Nephron (organoid): ENCODE measurements around the gene CSMD2.
"Not testable (repeated sequence)": the region's sequence is repeated elsewhere in the genome, so short reads cannot be mapped to it uniquely, and the experiment has no call there.

Source experiments
- H3K27ac Mint-ChIP-seq, 3 experiments: 2 replicates each; pipeline ENCODE4 v1.8.0; 2020; ENCODE audit warnings: mixed read lengths in 3 of 3, mild to moderate bottlenecking in 2 of 3, moderate library complexity in 1 of 3
- H3K27me3 Mint-ChIP-seq: 2 replicates; pipeline ENCODE4 v1.8.0; 2021; ENCODE audit warnings: low read depth, mild to moderate bottlenecking, moderate library complexity, mixed read lengths
- H3K36me3 Mint-ChIP-seq: 2 replicates; pipeline ENCODE4 v1.8.0; 2020; ENCODE audit warnings: low read depth, mixed read lengths
- H3K4me1 Mint-ChIP-seq: 2 replicates; pipeline ENCODE4 v1.8.0; 2020; ENCODE audit warnings: mixed read lengths
- H3K4me3 Mint-ChIP-seq, 3 experiments: 2 replicates each; pipeline ENCODE4 v1.8.0; 2020; ENCODE audit warnings: mild to moderate bottlenecking in 3 of 3, mixed read lengths in 3 of 3, moderate library complexity in 2 of 3
- H3K9me3 Mint-ChIP-seq: 2 replicates; pipeline ENCODE4 v1.8.0; 2020; ENCODE audit warnings: mixed read lengths
- TF ChIP-seq, protein P1 (sequence below), 3 experiments: fragments of 200-600 bp; sonication (generic); IDR thresholded peaks; one replicate each; pipeline ENCODE4 v1.5.0; 2021; ENCODE audit warnings: antibody characterized with exemption in 3 of 3; ENCODE audit not compliant: unreplicated experiment in 3 of 3

Gene CSMD2

DNA sequence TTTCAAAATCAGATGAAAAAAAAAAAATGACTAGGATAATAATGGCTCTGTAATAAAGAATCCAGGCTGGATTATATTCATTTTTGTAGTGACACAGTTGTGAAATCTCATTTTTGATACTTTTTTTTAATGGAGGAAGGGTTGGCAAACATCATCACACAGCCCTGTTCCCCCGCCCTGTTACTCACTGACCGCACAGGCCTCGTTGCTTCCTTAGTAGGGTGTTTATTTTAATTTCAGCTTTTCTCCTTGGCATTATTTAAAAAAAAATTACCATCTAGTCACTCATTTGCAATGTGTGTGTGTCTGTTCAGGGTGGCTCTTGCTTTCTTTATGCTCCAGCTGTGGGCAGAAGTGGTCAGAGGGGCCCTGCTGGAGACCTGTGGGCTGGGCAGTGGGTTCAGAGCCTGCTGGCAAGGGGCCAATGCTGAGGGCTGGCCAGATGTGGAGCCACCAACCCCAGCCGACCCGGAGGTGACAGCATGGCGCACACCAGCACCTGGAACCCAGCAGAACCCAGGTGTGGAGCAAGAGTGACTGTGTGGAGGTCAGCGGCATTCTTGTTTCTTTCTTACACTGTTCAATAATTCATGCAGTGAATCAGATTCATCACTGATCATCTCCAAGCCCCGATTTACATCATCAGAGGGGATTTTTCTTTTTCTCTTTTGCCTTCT, 648.0 kb downstream of the CSMD2 start:
- Mint-ChIP-seq H3K4me3 (no peak overlapping the region), H3K27ac (no peak overlapping the region), H3K9me3 (peaks cover 1% of the 10 kb centered on the region), H3K36me3 (no peaks in the 10 kb centered on the region), H3K27me3 (no peaks in the 10 kb centered on the region), H3K4me1 (peaks cover 11% of the 10 kb centered on the region)
- TF ChIP-seq, protein P1, sequence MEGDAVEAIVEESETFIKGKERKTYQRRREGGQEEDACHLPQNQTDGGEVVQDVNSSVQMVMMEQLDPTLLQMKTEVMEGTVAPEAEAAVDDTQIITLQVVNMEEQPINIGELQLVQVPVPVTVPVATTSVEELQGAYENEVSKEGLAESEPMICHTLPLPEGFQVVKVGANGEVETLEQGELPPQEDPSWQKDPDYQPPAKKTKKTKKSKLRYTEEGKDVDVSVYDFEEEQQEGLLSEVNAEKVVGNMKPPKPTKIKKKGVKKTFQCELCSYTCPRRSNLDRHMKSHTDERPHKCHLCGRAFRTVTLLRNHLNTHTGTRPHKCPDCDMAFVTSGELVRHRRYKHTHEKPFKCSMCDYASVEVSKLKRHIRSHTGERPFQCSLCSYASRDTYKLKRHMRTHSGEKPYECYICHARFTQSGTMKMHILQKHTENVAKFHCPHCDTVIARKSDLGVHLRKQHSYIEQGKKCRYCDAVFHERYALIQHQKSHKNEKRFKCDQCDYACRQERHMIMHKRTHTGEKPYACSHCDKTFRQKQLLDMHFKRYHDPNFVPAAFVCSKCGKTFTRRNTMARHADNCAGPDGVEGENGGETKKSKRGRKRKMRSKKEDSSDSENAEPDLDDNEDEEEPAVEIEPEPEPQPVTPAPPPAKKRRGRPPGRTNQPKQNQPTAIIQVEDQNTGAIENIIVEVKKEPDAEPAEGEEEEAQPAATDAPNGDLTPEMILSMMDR (IDR thresholded peaks at IDR 0.05; ENCODE audit: unreplicated experiment in 3 of 3): no peak

DNA sequence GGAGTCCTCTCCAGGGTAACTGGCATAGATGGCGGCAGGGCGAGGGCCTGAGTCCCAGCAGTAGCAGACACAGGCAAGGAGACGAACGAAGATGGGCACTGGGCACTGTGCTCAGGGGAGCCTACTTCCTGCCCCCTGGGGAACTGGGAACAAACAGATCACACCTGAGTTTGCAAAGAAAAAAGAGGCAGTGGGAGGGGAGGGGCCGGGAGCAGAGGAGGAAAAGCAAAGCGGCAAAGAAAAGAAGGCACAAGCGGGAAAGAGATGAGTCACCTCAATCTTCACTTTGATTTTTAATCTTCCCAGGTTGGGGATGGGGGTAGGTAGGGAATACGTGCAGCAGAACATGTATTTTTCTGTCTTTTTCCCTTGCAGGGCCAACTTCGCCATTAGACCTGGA, 648.6 kb downstream of the CSMD2 start:
- Mint-ChIP-seq H3K4me3 (no peak overlapping the region), H3K27ac (no peak overlapping the region)

DNA sequence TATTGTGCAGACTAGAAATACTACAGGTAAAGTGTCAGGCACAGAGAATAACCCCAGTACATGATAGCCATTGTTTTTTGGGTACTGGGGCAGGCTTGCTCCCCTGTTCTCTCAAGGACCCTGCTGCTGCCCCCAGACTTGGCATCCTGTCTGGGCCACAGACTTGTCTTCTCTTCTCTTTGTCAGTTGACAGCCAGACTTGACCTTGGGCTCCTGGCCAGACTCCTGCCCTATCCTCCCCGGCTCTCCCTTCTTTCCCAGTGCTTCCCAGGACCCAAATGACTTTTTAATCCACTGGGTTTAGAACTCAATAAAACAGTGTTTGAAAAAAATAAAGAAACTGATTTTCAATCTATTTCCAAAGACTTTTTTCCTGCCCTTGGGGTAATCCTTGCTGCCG, 649.4 kb downstream of the CSMD2 start:
- H3K36me3 Mint-ChIP-seq: no peaks in the 10 kb centered on the region
- H3K27ac Mint-ChIP-seq: no peak overlapping the region
- peaks cover 11% of the 10 kb centered on the region for H3K4me1 Mint-ChIP-seq
- TF ChIP-seq, protein P1 (IDR thresholded peaks at IDR 0.05; ENCODE audit: unreplicated experiment in 3 of 3): no peak
- H3K4me3 Mint-ChIP-seq: no peak overlapping the region
- peaks cover 6% of the 10 kb centered on the region for H3K9me3 Mint-ChIP-seq
- no peaks in the 10 kb centered on the region for H3K27me3 Mint-ChIP-seq

More for the DNA sequence above, 648.6 kb downstream of the CSMD2 start:
- TF ChIP-seq, protein P1 (IDR thresholded peaks at IDR 0.05; ENCODE audit: unreplicated experiment in 3 of 3): no peak
- Mint-ChIP-seq H3K36me3 (no peaks in the 10 kb centered on the region), H3K27me3 (no peaks in the 10 kb centered on the region), H3K9me3 (peaks cover 4% of the 10 kb centered on the region), H3K4me1 (peaks cover 11% of the 10 kb centered on the region)

DNA sequence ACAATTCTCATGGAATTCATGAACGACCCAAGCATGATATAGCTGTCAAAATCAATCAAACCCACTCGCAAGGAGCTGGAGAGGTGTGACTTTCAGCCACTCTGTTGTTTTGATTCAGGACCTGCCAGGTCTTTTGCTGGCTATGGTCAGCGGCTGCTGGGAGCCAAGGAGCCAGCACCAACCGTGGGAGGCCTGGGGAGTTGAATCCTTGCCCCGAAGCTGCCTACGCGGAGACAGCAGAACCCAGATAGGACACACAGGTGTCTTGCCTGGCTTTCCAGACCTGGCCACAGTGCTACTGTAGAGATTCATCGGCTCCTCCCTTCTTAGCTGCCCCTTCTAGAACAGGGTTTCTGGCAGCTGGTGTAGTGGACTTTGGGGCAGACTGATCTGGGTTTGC, 649.9 kb downstream of the CSMD2 start:
- TF ChIP-seq, protein P1 (IDR thresholded peaks at IDR 0.05; ENCODE audit: unreplicated experiment in 3 of 3): no peak
- Mint-ChIP-seq H3K36me3 (no peaks in the 10 kb centered on the region), H3K9me3 (peaks cover 9% of the 10 kb centered on the region), H3K27ac (no peak overlapping the region), H3K27me3 (no peaks in the 10 kb centered on the region), H3K4me3 (no peak overlapping the region), H3K4me1 (peaks cover 11% of the 10 kb centered on the region)

DNA sequence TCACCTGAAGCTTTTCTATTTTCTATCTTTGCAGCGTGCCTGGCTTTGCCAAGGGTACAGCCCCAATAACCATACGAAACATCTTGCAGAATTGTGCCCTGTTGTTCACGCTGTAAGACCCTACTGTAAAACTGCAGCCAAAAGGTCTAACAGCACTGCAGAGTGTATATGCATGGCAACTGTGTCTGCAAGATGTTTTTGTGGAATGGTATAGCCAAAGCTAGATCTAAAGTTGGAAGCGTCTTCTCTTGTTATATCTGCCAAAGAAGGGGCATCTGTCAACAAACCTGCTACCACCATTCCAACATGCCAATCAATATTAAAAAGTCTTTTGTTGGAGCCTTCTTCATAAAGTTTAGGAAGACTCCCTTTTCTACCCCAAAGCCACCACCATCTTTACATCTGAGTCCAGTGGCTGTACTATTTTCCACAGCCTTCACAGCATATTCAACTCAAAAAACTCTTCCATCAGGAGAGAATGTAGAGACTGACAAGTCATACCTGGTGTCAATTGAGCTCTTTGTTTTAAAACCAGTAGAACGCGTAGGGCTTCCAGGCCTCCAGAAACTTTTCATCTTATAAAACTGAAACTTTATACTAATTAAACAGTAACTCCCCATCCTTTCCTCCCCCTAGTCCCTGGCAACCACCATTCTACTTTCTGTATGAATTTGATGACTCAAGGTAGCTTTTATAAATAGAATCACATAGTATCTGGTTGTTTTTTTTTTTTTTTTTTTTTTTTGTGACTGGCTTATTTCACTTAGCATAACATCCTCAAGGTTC, 652.6 kb downstream of the CSMD2 start:
- peaks cover 6% of the 10 kb centered on the region for H3K4me1 Mint-ChIP-seq
- no peak overlapping the region for H3K4me3 Mint-ChIP-seq
- no peaks in the 10 kb centered on the region for H3K36me3 Mint-ChIP-seq
- H3K9me3 Mint-ChIP-seq: peaks cover 13% of the 10 kb centered on the region
- peaks cover 3% of the 10 kb centered on the region for H3K27me3 Mint-ChIP-seq
- TF ChIP-seq, protein P1 (IDR thresholded peaks at IDR 0.05; ENCODE audit: unreplicated experiment in 3 of 3): no peak
- no peak overlapping the region for H3K27ac Mint-ChIP-seq

DNA sequence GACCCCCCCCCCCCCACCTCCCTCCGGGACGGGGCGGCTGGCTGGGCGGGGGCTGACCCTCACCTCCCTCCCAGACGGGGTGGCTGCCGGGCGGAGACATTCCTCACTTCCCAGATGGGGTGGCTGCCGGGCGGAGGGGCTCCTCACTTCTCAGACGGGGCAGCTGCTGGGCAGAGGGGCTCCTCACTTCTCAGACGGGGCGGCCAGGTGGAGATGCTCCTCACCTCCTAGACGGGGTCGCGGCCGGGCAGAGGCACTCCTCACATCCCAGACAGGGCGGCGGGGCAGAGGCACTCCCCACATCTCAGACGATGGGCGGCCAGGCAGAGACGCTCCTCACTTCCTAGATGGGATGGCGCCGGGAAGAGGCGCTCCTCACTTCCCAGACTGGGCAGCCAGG, 655.8 kb downstream of the CSMD2 start:
- not testable (repeated sequence) for H3K27ac Mint-ChIP-seq, H3K36me3 Mint-ChIP-seq, H3K4me1 Mint-ChIP-seq, H3K27me3 Mint-ChIP-seq, H3K4me3 Mint-ChIP-seq
- H3K9me3 Mint-ChIP-seq: peaks cover 16% of the 10 kb centered on the region
